DMS79 (cell line): ENCODE results near the gene ALKBH8.
"Not testable (repeated sequence)": the region's sequence is repeated elsewhere in the genome, so short reads cannot be mapped to it uniquely, and the experiment has no call there.

Source experiments
- DNase-seq: peaks from one replicate; lab custom pipeline; 2025; lab: John Stamatoyannopoulos, UW

ALKBH8 gene

GRCh38 chr11:107577346-107577711 lies 11.8 kb upstream of the ALKBH8 start:
- no peak for DNase-seq

- not testable (repeated sequence) for DNase-seq
Observed at GRCh38 chr11:107576497-107577345, 11.2 kb upstream of the ALKBH8 start.

- DNase-seq: peak; percentile 79
Observed at GRCh38 chr11:107573438-107573837, 7.9 kb upstream of the ALKBH8 start.

DNA sequence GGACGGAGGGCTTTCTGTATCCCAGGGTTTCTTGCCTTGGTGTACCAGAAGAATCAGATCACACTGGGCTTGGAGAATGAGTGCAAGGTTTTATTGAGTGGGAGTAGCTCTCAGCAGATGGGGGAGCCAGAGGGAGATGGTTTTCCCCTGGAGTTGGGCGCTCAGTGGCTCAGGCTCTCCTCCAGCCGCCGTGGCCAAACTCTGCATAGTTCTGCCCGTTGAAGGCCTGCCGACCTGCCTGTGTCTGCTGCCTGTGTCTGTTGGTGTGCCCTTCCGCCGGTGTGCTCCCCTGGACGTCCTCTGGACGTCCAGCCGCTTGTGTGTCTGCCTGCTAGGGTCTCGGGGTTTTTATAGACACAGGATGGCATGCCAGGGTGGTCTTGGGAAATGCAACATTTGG lies 4.5 kb upstream of the ALKBH8 start:
- no peak for DNase-seq

GRCh38 chr11:107567739-107568335 lies 2.3 kb upstream of the ALKBH8 start:
- DNase-seq: no peak

- no peak for DNase-seq
Observed at GRCh38 chr11:107566569-107566968, 1.0 kb upstream of the ALKBH8 start.

- DNase-seq: not testable (repeated sequence)
Observed at GRCh38 chr11:107565955-107566501, 493 bp upstream of the ALKBH8 start.

- DNase-seq: no peak
Observed at GRCh38 chr11:107564877-107565218, 687 bp downstream of the ALKBH8 start.

DNA sequence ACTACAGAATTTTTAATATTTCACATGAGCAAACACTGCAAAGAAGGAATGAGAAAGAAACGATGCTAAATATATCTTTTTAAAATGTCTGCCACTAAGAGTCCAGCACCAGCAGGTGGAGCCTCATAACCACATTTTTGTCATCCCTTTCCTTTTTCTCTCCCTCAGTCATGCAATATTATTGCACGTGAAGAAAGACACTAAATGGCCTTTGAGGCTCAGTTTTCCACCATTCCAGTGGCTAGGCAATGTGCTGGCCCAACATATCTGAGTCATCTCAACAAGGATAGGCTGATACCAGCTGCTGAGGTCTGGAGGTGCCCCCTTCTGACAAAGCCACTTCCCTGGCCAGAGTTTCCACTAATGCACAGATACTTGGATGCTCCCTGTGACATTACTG lies 1.8 kb downstream of the ALKBH8 start:
- peak; percentile 43 for DNase-seq

DNA sequence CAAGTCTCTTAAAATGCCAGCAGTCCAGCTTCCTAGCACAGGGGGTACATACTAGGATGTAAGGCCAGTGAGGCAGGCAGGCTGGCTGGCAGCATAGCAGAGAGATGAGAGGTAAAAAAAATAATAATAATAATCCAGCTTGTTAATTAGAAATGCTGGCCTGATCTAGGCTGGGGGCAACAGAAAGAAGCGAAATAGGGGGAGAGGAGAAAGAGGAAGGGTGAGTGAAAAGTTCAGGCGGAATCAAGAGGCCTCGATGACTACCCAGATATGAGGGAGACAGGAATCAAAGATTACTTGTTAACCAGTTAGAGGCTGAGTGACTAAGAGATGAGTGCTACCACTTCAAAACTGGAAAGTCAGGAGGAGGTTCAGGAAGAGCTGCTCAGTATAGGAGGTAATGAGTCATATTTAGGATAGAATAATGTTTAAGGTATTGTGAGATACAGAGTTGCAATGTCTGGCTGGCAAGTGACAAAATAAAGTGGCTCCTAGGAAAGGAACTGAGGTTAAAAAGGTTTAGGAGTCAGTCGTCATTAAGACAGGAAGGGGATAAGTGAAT lies 2.8 kb downstream of the ALKBH8 start:
- no peak for DNase-seq

DNA sequence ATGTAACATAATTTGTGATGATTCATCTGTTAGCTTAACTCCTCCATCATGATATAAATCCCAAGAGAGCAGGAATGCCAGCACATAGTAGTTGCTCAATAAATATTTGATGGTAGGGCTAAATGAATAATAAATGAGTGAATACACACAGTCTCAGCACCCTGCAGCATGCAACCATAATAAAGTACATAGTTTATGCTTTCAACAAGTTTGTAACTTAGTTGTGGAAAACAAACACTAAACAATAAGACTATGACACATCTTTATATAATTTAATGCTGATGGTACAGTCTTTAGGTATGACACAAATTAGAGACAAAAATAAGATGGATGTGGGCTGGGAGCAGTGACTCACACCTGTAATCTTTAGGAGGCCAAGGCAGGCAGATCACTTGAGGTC lies 3.8 kb downstream of the ALKBH8 start:
- DNase-seq: no peak

GRCh38 chr11:107550304-107550703 lies 15.2 kb downstream of the ALKBH8 start:
- DNase-seq: no peak

DNA sequence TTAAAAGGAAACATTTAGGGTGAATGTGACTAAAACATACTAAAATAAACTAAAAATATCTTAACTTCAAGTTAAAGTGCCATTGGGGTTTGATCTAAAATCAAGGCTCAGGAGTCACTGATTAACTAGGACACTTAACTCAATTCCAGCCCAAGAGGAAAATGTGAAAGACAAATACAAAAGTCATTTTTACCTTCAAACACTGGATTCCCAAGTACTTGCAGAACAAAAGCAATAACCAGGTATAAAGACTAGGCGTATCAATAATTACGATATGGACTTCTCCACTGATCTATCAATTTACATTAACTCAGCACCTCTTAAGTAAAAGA lies 15.6 kb downstream of the ALKBH8 start:
- no peak for DNase-seq

DNA sequence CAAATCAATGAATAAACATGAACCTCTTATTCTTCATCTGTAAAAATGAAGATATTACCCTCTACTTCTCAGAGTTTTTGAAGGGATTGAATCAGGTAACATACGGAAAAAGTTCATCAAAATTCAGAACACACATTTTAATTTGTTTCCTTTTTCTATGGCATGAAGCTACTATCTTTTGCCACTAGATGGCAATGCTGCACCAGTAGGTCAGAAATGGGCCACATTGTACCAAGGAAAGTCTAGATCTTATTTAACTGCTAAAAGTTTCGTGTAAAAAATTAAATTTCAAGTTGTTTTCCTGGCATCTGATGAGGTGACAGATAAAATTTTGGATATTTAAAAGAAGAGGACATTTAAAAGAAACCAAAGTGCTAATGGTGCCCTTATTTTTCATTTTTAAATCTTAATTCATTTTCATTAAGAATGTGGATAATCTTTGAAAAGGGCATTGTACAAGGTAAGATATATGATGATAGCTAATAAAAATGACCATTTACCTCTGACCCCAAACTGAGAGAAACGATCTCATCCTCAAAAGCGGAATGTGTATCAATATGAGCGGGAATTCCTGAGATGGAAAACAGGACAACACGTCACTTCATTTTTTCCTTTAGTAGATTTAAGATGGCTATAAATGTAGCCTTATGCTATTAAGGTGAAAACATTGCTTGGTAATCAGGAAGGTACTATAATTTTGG lies 16.1 kb downstream of the ALKBH8 start:
- DNase-seq: peak; percentile 30

- DNase-seq: no peak
Observed at GRCh38 chr11:107547961-107548360, 17.6 kb downstream of the ALKBH8 start.

DNA sequence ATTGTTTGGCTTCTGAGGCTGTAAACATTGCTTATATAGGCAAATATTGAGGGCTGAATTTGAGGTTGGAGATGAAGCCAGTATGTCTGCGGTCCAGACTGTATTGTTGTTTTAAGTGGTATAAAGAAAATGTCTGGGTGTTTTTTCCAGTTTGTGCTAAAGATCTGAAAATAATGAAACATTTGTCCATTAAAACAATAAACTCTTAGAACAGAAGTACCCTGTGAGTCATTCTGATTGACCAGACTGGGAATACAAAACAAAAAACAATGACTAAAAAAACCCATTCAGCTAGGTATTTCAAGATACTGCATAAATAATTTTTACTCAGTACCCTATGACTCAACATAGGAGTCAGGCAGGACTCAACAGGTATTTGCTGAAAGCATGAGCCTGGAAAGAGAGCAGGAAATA lies 20.4 kb downstream of the ALKBH8 start:
- DNase-seq: no peak

DNA sequence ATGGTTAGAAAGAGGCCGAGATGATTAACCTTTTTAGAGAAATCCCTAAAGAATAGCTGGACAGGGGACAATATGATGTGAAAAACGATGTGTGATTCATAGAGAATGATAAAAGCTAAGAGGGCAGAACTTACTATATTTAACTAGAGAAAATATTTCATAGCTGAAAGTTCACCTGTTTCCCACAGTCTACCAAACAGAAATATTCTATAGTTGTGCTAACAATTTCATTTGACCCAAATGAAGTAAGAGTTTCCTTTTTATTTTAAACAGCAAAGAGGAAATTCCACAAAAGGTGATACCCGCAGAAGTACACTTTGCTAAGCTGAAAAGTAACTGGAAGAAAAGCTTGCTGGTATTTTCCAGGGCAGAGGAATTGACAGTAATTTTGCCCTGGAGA lies 26.7 kb downstream of the ALKBH8 start:
- DNase-seq: no peak

DNA sequence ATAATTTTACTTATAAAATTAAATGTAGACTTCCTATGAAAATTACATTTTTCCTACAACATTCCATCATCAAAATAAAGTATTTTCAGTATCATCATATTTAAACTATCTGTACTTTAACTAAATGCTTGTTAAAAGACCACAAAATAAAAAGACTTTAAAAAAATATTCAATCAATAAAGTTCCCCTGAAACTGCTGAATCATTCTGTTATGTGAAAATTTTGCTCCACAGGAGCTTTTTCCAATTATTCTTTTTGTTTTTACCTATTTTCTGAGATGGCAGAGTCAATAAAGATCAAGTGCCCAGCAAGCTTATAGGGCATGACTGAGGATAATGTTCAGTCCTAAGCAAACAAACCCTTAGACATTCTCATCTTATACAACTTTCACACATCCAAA lies 27.3 kb downstream of the ALKBH8 start:
- DNase-seq: no peak

DNA sequence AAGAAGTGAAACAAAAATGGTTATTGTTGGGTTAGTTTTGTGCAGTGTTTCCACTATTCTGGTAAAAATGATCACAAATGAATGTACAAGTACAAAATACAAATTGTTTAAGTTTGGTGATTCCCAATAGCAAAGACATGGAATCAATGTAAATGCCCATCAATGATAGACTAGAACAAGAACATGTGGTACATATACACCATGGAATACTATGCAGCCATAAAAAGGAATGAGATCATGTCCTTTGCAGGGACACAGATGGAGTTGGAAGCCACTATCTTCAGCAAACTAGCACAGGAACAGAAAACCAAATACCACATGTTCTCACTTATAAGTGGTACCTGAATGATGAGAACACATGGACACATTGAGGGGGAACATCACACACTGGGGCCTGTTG lies 28.4 kb downstream of the ALKBH8 start:
- DNase-seq: not testable (repeated sequence)

- no peak for DNase-seq
Observed at GRCh38 chr11:107526197-107526596, 39.3 kb downstream of the ALKBH8 start.

DNA sequence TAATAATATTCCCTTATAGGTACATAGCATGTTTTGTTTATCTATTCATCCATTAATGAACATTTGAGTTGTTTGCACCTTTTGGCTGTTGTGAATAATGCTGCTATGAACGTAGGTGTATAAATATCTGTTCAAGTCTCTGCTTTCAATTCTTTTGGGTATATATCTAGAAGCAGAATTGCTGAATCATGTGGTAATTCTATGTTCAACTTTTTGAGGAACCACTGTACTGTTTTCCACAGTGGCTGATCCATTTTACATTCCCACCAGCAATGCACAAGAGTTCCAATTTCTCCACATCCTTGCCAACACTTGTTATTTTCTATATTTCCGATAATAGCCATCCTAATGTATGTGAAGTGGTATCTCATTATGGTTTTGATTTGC lies 56.7 kb downstream of the ALKBH8 start:
- no peak for DNase-seq

DNA sequence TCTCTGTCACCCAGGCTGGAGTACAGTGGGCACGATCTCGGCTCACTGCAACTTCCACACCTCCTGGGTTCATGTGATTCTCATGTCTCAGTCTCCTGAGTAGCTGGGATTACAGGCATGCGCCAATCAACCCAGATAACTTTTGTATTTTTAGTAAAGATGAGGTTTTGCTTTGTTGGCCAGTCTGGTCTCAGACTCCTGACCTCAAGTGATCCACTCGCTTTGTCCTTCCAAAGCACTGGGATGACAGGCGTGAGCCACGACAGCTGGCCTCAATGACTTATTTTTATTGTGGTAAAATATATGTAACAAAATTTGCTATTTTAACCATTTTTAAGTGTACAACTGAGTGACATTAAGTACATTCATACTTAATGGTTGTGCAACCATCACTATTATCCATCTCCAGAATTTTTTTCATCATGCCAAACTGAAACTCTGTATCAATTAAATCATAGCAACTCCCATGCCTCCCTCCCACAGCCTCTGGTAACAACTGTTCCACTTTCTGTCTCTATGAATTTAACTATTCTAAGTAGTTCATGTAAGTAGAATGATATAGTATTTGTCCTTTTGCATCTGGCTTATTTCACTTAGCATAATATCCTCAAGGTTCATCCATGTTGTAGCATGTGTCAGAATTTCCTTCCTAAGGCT lies 57.2 kb downstream of the ALKBH8 start:
- DNase-seq: no peak
